Measurements from ENCODE around the gene SMAP2.

Gene SMAP2

DNA sequence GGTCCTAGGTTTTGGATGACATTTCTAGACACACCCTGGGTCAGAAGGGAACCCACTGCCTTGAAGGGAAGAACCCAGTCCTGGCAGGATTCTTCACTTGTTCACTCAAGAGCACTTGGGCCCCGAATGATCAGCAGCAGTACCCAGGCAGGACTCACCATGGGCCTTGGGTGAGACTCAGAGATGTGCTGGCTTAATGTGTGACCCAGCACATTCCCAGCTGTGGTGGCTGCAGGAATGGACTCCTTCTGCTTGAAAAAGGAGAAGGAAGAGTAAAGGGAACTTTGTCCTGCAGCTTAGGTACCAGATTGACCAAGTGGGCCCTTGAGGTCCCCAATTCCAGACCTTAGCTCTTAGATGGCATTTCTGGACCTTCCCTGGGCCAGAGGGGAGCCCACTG, 12.3 kb upstream of the SMAP2 start:
- H3K4me2 ChIP-seq (ENCODE audit: low read length): no peak overlapping the region
- no peaks in the 10 kb centered on the region for H3K36me3 ChIP-seq (ENCODE audit: control insufficient read depth, insufficient read depth, low read length)
- H3K27me3 ChIP-seq (ENCODE audit: control insufficient read depth, insufficient read depth, low read length): no peaks in the 10 kb centered on the region
- no peaks in the 10 kb centered on the region for H3K79me2 ChIP-seq
- no peak overlapping the region for H3K27ac ChIP-seq
- peaks cover 8% of the 10 kb centered on the region for H3K9me3 ChIP-seq (ENCODE audit: control insufficient read depth, low read length)
- TF ChIP-seq, protein P1, sequence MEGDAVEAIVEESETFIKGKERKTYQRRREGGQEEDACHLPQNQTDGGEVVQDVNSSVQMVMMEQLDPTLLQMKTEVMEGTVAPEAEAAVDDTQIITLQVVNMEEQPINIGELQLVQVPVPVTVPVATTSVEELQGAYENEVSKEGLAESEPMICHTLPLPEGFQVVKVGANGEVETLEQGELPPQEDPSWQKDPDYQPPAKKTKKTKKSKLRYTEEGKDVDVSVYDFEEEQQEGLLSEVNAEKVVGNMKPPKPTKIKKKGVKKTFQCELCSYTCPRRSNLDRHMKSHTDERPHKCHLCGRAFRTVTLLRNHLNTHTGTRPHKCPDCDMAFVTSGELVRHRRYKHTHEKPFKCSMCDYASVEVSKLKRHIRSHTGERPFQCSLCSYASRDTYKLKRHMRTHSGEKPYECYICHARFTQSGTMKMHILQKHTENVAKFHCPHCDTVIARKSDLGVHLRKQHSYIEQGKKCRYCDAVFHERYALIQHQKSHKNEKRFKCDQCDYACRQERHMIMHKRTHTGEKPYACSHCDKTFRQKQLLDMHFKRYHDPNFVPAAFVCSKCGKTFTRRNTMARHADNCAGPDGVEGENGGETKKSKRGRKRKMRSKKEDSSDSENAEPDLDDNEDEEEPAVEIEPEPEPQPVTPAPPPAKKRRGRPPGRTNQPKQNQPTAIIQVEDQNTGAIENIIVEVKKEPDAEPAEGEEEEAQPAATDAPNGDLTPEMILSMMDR (IDR thresholded peaks at IDR 0.05): no peak
- no peak overlapping the region for H2AFZ ChIP-seq
- H3K4me1 ChIP-seq: no peaks in the 10 kb centered on the region
- H3K9ac ChIP-seq: no peak overlapping the region
- H3K4me3 ChIP-seq (ENCODE audit: low read depth, low read length): no peak overlapping the region

DNA sequence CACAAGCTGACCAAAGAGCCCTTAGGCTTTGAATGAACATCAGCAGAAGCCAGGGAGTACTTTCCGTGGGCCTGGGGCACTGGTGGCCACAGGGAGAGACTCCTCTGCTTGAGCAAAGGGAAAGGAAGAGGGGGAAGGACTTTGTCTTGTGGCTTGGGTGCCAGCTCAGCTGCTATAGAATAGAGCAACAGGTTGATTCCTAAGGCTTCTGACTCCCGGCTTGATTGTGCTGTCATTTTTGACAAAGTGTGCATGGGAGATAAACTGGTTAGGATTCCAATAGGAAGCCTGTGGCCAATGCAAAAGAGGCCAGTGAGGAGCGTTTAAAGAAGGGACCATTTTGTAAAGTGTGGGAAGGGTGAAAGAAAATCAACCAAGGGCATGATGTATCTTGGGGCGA, 11.9 kb upstream of the SMAP2 start:
- TF ChIP-seq, protein P1 (IDR thresholded peaks at IDR 0.05): no peak
- no peak overlapping the region for H3K9ac ChIP-seq
- H2AFZ ChIP-seq: no peak overlapping the region
- no peaks in the 10 kb centered on the region for H3K36me3 ChIP-seq (ENCODE audit: control insufficient read depth, insufficient read depth, low read length)
- H3K27ac ChIP-seq: no peak overlapping the region
- no peak overlapping the region for H3K4me3 ChIP-seq (ENCODE audit: low read depth, low read length)
- peaks cover 8% of the 10 kb centered on the region for H3K9me3 ChIP-seq (ENCODE audit: control insufficient read depth, low read length)
- no peaks in the 10 kb centered on the region for H3K27me3 ChIP-seq (ENCODE audit: control insufficient read depth, insufficient read depth, low read length)
- H3K4me2 ChIP-seq (ENCODE audit: low read length): no peak overlapping the region
- no peaks in the 10 kb centered on the region for H3K79me2 ChIP-seq
- no peaks in the 10 kb centered on the region for H3K4me1 ChIP-seq

GRCh38 chr1:40362199-40362598, 11.3 kb upstream of the SMAP2 start:
- no peaks in the 10 kb centered on the region for H3K4me1 ChIP-seq
- H3K9me3 ChIP-seq (ENCODE audit: control insufficient read depth, low read length): peaks cover 8% of the 10 kb centered on the region
- no peaks in the 10 kb centered on the region for H3K79me2 ChIP-seq
- H3K4me3 ChIP-seq (ENCODE audit: low read depth, low read length): no peak overlapping the region
- no peaks in the 10 kb centered on the region for H3K36me3 ChIP-seq (ENCODE audit: control insufficient read depth, insufficient read depth, low read length)
- H3K27me3 ChIP-seq (ENCODE audit: control insufficient read depth, insufficient read depth, low read length): no peaks in the 10 kb centered on the region
- H2AFZ ChIP-seq: no peak overlapping the region
- TF ChIP-seq, protein P1 (IDR thresholded peaks at IDR 0.05): no peak
- no peak overlapping the region for H3K27ac ChIP-seq
- no peak overlapping the region for H3K9ac ChIP-seq
- H3K4me2 ChIP-seq (ENCODE audit: low read length): no peak overlapping the region

- TF ChIP-seq, protein P1 (IDR thresholded peaks at IDR 0.05): no peak
- H3K9me3 ChIP-seq (ENCODE audit: control insufficient read depth, low read length): peaks cover 4% of the 10 kb centered on the region
- no peaks in the 10 kb centered on the region for H3K36me3 ChIP-seq (ENCODE audit: control insufficient read depth, insufficient read depth, low read length)
- H3K79me2 ChIP-seq: no peaks in the 10 kb centered on the region
- H3K4me1 ChIP-seq: no peaks in the 10 kb centered on the region
- no peak overlapping the region for H3K9ac ChIP-seq
- no peak overlapping the region for H3K4me2 ChIP-seq (ENCODE audit: low read length)
- H3K27me3 ChIP-seq (ENCODE audit: control insufficient read depth, insufficient read depth, low read length): no peaks in the 10 kb centered on the region
- H3K4me3 ChIP-seq (ENCODE audit: low read depth, low read length): no peak overlapping the region
- H2AFZ ChIP-seq: no peak overlapping the region
- no peak overlapping the region for H3K27ac ChIP-seq
These were observed 10.8 kb upstream of the SMAP2 start for GRCh38 chr1:40362699-40363098.

- Histone ChIP-seq H3K27me3 (ENCODE audit: control insufficient read depth, insufficient read depth, low read length) (no peaks in the 10 kb centered on the region), H3K9me3 (ENCODE audit: control insufficient read depth, low read length) (no peaks in the 10 kb centered on the region), H2AFZ (no peak overlapping the region), H3K4me2 (ENCODE audit: low read length) (no peak overlapping the region), H3K27ac (no peak overlapping the region), H3K9ac (no peak overlapping the region), H3K36me3 (ENCODE audit: control insufficient read depth, insufficient read depth, low read length) (no peaks in the 10 kb centered on the region), H3K4me3 (ENCODE audit: low read depth, low read length) (no peak overlapping the region), H3K4me1 (no peaks in the 10 kb centered on the region), H3K79me2 (no peaks in the 10 kb centered on the region)
- TF ChIP-seq, protein P1 (IDR thresholded peaks at IDR 0.05): no peak
These were observed 9.8 kb upstream of the SMAP2 start for GRCh38 chr1:40363721-40364120.
